ENCODE measurements around the gene NHLRC4. TPM values are rescaled to one million over a fixed set of nuclear protein-coding genes. Genes with fewer than 3 reads are reported as not detected.

The NHLRC4 gene
- polyA plus RNA-seq, 2 of the 4 experiments (the other 2 are of a cell fraction), result 0.03 to 0.09 TPM

- Histone ChIP-seq H3K4me2 (peak overlapping the region; percentile 74), H3K4me1 (peaks cover 38% of the 10 kb centered on the region), H3K9me3 (no peaks in the 10 kb centered on the region), H3K4me3 (peak overlapping the region; percentile 90), H3K27ac (peak overlapping the region; percentile 96 to 98)
- peak; percentile 6 to 9 for ATAC-seq
- no peak for FAIRE-seq
- peak in 1 of 2 experiments; percentile 67 for DNase-seq (ENCODE audit: low read depth in 1 of 2, low spot score in 1 of 2)
- no peak for TF ChIP-seq CHD4 (IDR thresholded peaks at IDR 0.05; ENCODE audit: borderline replicate concordance)
- no peak for TF ChIP-seq ELK1 (IDR thresholded peaks at IDR 0.05; ENCODE audit: low read depth, low read length)
- TF ChIP-seq GATA3 (IDR thresholded peaks at IDR 0.05; ENCODE audit: borderline replicate concordance), result no peak
- TF ChIP-seq KDM5A (IDR thresholded peaks at IDR 0.05), result no peak
- no peak for TF ChIP-seq HMGXB4 (CRISPR knock-in tag; IDR thresholded peaks at IDR 0.05; ENCODE audit: borderline replicate concordance)
- TF ChIP-seq POLR2A (IDR thresholded peaks at IDR 0.05; ENCODE audit: low read length), result no peak
- TF ChIP-seq CTCF (IDR thresholded peaks at IDR 0.05), result no peak
- no peak for TF ChIP-seq ESRRA (IDR thresholded peaks at IDR 0.05; ENCODE audit: borderline replicate concordance, low read length)
- TF ChIP-seq MYC (IDR thresholded peaks at IDR 0.05; ENCODE audit: borderline replicate concordance, low read length), result no peak
- no peak for TF ChIP-seq ZC3H11A (IDR thresholded peaks at IDR 0.05)
- CTCF ChIA-PET, result interaction anchor here (0.9 to 1.3 kb wide), 4 partner anchors 9 to 68 kb away, joined by 3 to 5 read pairs (median 4); no protein-coding TSS in a partner anchor
- POLR2A ChIA-PET, result interaction anchor here (0.8 to 1.3 kb wide), 4 partner anchors 9 to 71 kb away, joined by 3 read pairs; partner anchors contain the start of genes METTL26 and WDR90
- WGBS (ENCODE audit: missing lambda C conversion rate), result 2% methylated on average over 19 of the region's 21 CpGs
These were observed 21.8 kb downstream of the NHLRC4 start for GRCh38 chr16:588639-588888.

GRCh38 chr16:588889-589657 lies 22.3 kb downstream of the NHLRC4 start:
- 3% methylated on average over 5 of the region's 107 CpGs for WGBS (ENCODE audit: missing lambda C conversion rate)
- peak overlapping the region; percentile 96 to 98 for H3K27ac ChIP-seq
- CTCF ChIA-PET, result interaction anchor here (0.9 to 1.3 kb wide), 4 partner anchors 9 to 68 kb away, joined by 3 to 5 read pairs (median 4); no protein-coding TSS in a partner anchor
- TF ChIP-seq RAD21 (conservative IDR thresholded peaks at IDR 0.05 in 1 of 2, IDR thresholded peaks at IDR 0.05 in 1 of 2) (peak in 1 of 2 experiments; percentile 20; a peak in 2 of 5 replicates), CBX8 (IDR thresholded peaks at IDR 0.05) (no peak), BCL3 (IDR thresholded peaks at IDR 0.05) (peak; percentile 87; the same call in 1 of the 3 replicates), REST (IDR thresholded peaks at IDR 0.05) (no peak), ZNF302 (CRISPR knock-in tag; IDR thresholded peaks at IDR 0.05) (no peak), RNF2 (IDR thresholded peaks at IDR 0.05; ENCODE audit: borderline replicate concordance, low read depth) (no peak), TFCP2L1 (CRISPR knock-in tag; IDR thresholded peaks at IDR 0.05) (0 out of 2 replicates have a peak, but pooled peaks have one; percentile 38), JUN (IDR thresholded peaks at IDR 0.05) (peak; percentile 37 to 89; a peak in 4 of 5 replicates), PHF8 (IDR thresholded peaks at IDR 0.05; ENCODE audit: borderline replicate concordance, low read depth) (peak; percentile 36; the same call in 1 of the 2 replicates), HOXB13 (CRISPR knock-in tag; IDR thresholded peaks at IDR 0.05; ENCODE audit: low read depth) (no peak), EHF (CRISPR knock-in tag; IDR thresholded peaks at IDR 0.05) (no peak), TP53 (CRISPR knock-in tag; IDR thresholded peaks at IDR 0.05) (0 out of 2 replicates have a peak, but pooled peaks have one; percentile 65), MAZ (IDR thresholded peaks at IDR 0.05; ENCODE audit: borderline replicate concordance, low read depth, low read length) (no peak), POLR2A (IDR thresholded peaks at IDR 0.05; ENCODE audit: low read length) (peak; percentile 86)
- ATAC-seq (peak; percentile 73 to 86), DNase-seq (ENCODE audit: low read depth in 1 of 2, low spot score in 1 of 2) (peak; percentile 81 to 97), FAIRE-seq (no peak)
- POLR2A ChIA-PET, result interaction anchor here (0.8 to 1.3 kb wide), 4 partner anchors 10 to 70 kb away, joined by 3 read pairs; partner anchors contain the start of genes METTL26 and WDR90
- no peaks in the 10 kb centered on the region for H3K9me3 ChIP-seq
- peaks cover 41% of the 10 kb centered on the region for H3K4me1 ChIP-seq
- H3K4me3 ChIP-seq, result peak overlapping the region; percentile 90
- peak overlapping the region; percentile 74 for H3K4me2 ChIP-seq
